Stimulated activated CD4-positive, alpha-beta T cell treated with anti-CD3 and anti-CD28 coated beads, TNF-alpha, amount 100 ng/mL, for 1 hour (primary cell): ENCODE results near the gene CHRNG.
A peak's percentile ranks its signal among the peaks of the same experiment; 100 is the strongest.

Experiments
- DNase-seq, 3 donors: peaks; one replicate each; pipeline ENCODE4 v3.0.0-alpha.2; 2020; ENCODE audit warnings: low read depth in 3 of 3, low spot score in 1 of 3

CHRNG gene

DNA sequence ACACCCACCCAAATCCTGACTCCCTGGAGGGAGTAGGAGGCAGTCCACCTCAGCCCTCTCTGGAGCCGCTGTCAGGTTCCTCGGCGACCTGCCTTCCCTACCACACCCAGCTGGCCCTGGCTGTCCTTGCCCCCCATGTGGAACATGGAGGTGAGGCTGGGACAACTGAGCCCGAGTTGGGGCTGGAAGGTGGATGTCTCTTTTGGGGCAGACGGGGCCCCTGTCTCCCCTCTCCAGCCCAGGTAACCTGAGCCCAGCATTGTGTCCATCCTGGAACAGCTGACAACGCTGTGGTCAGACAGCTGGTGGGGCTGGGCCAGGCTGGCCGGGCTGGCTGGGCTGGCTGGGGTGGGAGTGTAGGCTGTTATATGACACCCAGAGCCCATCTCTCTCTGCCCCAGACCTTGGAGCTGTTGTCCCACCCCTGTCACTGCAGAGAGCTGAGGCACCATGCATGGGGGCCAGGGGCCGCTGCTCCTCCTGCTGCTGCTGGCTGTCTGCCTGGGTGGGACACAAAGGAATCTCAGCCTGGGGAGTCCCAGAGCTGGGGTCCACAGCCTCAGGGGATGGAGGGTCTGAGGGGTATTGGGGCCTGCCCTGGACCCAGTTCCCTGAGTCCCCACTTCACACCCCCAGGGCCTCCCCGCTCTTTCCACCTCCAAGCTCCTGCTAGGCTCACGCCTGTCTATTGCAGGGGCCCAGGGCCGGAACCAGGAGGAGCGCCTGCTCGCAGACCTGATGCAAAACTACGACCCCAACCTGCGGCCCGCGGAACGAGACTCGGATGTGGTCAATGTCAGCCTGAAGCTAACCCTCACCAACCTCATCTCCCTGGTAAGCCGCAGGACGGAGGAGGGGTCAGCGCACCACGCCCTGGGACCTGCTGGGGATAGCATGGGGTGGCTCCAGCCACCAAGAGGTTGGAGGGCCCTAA is at the start of gene CHRNG:
TSS of gene CHRNG (plus strand) at position 395 of the 934 bp plus-strand sequence. CDS start at position 451, 56 bp downstream.
- no peak for DNase-seq

GRCh38 chr2:232490221-232491138 is 49.0 kb upstream of the CHRNG start:
- DNase-seq = no peak

DNA sequence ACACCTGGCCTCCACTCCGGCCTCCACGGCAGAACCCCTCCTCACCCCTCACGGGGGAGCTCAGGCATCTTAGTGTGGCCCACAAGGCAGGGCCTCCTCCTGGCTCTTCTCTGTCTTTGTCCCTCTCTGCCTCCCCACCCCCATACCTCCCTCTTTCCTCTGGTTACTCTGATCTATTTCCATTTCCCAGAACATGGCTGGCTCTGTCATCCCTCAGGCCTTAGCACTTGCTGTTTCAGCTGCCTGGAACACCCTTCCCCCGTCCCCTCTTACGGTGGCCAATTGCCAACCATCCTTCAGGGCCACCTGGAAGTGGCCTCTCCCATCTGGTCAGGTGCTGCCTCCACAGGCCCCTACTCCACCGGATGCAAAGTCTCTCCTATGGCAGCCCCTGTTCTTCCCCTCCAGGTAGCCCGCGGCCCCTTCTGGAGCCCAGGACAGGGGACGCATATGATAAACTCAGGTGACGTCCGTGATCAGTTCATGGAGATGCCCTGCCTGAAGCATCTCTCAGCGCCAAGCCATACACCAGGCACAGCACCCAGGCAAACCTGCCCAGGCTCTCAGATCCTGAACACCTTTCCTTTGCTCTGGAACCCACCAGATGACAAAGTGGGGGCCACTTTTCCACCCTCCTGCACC is 48.2 kb upstream of the CHRNG start:
- DNase-seq = no peak

DNA sequence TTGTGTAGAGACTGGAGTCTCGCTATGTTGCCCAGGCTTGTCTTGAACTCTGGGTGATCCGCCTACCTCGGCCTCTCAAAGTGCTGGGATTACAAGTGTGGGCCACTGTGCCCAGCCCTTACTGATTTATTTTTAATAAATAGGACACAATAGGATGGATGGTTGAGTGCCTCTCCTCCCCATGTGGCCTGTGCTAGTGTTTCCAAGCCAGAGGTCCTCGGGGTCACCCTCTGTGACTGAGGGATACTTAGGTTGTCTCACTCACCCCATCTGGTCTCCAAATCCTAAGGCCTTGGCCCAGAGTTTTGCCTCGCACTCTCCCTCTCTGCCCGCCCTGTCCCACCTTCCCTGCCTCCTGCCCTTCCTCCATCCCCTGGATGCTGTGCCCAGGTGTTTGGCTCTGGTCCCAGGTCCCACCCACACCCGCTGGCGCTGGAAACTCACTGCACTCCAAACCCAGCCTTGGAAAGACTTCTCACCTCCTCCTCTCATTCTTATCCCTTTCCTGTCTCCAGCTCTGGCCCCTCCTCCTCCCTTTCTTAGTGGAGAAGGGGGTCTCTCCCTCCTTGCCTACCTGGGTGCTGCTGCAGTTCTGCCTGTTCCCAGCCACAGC is 47.1 kb upstream of the CHRNG start:
- no peak for DNase-seq

GRCh38 chr2:232492963-232493700 is 46.4 kb upstream of the CHRNG start:
- no peak for DNase-seq

DNA sequence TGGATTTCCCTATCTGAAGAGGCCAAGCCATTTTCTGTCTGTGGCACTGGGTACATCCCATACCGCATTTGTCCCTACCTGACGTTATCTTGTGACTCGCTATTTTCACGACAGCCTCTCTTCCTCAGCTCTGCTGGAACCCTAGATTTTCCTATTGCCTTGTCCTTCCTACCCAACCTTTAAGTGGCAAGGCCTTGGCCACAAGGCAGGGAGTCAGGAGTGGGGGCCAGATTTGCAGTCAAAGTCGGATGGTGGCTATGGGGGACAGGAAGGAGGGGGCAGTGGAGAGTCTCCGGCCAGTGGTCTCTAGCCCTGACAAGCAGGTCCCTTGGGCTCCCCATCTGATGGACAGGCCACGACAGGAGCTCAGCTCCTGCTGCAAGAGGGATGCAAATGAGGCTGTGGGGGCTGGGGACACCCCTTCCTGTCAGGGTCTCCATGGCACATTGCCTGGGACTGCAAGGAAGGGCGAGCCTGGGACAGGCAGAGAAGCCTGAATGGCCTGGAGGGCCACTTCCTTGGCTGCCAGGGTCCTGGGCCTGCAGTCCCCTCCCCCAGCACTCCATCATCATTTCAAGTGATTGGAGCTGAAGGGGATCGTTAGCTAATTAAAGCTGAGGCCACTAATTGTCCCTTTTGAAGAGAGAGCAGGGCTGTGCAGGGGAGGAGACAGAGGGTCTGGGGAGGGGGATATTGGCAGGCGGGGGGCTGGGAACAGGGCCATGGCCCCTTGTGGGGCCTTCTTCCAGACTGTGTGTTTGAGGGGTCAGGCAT is 45.6 kb upstream of the CHRNG start:
- DNase-seq = no peak

- no peak for DNase-seq
Measured at GRCh38 chr2:232494542-232494941, 45.0 kb upstream of the CHRNG start.

GRCh38 chr2:232495292-232495691 is 44.2 kb upstream of the CHRNG start:
- DNase-seq = no peak

DNA sequence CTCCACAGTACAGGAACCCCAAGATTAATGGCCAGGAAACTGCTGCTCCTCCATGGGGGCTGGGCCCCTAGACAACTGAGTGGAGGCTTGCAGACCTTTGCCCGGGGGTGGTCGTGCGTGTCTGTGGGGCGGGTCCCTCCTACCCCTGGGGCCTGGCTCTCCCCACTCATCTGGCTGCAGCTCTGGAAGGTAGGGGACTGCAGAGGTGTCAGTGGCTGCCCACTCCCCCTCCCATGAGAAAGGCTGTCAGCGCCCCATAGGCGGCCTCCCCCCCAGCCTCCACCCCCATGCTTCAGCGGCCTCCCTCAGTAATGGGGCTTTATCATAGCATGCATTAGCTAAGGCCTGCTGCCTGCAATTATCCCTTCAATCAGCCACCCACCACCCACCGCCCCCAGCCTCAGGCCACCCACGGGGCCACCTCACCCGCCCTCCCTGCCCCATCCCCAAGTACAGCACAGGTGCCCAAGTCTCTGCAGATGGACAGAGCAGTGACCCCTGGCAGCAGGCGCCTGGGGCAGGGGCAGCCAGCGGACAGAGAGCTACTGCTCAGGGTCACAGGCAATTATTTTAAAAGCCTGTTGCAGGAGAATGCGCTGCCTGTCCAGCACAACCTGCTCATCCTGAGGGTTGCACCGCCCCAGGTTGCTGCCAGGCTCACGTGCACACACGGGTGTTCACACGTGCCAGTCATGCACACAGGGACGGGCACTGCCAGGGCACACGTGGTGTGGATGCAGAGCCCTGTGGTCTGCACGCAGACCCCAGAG is 42.8 kb upstream of the CHRNG start:
- DNase-seq = no peak

DNA sequence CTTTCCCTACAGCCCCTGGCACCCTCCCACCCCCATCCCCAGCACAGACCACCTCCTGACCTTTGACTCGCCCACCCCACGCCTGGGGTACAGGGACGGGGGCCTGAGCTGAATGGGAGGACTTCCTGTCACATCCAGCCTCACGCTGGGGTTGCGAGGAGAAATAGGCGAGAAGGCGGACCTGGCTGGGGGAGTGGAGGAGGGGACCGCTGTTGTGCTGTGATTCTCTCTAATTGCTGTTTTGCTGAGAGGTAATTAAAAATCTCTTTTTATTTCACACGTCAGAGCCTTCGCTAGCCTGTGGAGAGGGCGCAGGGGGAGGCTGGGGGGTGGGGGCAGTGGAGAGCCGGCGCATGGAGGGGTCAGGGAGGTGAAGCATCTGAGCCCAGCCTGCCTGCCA is 42.1 kb upstream of the CHRNG start:
- no peak for DNase-seq

DNA sequence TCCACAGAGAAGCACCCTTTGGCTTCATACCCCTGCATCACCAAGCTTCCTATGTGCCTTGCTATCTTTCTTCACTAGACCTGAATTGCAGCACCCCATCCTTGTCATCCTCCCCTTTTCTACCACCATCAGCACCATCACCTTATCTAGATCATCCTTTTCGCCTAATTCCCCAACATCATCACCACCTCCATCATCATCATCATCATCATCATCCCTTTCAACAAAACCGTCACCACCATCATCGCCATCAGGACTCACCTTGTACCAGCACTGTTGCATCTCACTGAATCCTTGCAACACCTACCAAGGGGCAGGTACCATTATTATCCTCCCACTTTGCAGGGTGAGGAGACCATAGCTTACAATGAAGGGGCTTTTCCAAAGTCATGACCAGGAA is 41.0 kb upstream of the CHRNG start:
- no peak for DNase-seq

GRCh38 chr2:232501331-232501771 is 38.1 kb upstream of the CHRNG start:
- no peak for DNase-seq

DNA sequence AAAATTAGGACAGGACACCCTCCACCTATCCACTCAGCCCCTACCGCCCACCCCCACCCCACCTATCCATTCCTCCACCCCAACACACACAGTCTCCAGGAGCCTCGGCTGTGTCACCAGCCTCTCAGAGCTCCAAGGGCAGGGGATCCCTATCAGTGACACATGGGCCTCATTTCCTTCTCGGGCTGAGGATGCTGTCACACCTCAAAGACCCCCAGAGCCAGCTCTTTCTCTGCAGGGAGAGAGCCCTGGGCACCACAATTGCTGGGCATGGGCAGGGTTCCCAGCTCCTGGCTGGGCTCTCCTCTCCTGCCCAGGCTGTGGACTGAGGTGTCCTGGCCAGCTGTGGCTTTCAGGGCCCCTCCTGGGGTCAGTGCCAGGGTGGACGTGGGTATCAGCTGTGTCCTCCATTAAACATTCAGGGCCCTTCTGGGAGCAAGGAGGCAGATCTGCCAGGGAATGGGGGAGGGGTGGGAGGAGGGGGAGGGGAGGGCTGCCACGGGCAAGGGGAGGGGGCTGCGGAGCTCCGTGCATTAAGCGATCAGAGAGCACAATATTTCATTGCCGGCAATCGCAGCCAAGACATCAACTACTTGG is 37.6 kb upstream of the CHRNG start:
- DNase-seq = no peak

- DNase-seq = no peak
Measured at GRCh38 chr2:232502511-232502910, 37.0 kb upstream of the CHRNG start.

- DNase-seq = peak in 1 of 3 donors; percentile 26
Measured at GRCh38 chr2:232502911-232503808, 36.3 kb upstream of the CHRNG start.

DNA sequence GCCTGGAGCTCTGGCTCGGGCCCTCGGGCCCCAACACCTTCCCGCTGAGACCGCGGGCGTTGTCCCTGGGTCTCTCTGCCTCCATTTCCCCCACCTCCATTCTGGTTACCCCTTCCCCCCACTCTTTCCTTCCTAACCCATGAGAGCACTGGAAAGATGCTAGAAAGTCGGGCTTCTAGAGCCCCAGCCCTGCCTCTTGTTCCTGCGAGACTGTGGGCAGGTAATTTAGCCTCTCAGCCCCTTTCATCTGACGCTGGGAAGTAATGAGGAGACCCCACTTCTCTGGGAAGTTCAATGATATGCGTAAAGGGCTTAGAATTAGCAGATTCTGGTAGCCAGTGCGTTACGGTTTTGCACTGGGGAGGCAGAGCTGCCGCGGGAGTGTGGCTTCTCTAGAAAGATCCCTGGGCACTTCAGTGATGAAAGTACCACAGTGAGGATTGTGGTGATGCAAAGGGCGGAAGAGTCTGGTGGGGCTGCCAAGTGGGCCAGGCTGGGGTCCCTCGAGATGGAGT is 35.6 kb upstream of the CHRNG start:
- no peak for DNase-seq

- no peak for DNase-seq
Measured at GRCh38 chr2:232504438-232504837, 35.1 kb upstream of the CHRNG start.
